Measurements from ENCODE around the gene MVP.
"Not testable (repeated sequence)": the region's sequence is repeated elsewhere in the genome, so short reads cannot be mapped to it uniquely, and the experiment has no call there.

MVP gene

GRCh38 chr16:29875206-29875605 lies 54.9 kb downstream of the MVP start:
- DNase-seq (ENCODE audit: low spot score), result no peak

- DNase-seq (ENCODE audit: low spot score), result no peak
Measured at GRCh38 chr16:29876217-29876593, 55.9 kb downstream of the MVP start.

GRCh38 chr16:29876594-29877249 lies 56.5 kb downstream of the MVP start:
- no peak for DNase-seq (ENCODE audit: low spot score)

GRCh38 chr16:29877266-29877961 lies 57.2 kb downstream of the MVP start:
- peak; percentile 69 for DNase-seq (ENCODE audit: low spot score)

- DNase-seq (ENCODE audit: low spot score), result no peak
Measured at GRCh38 chr16:29878172-29878571, 57.9 kb downstream of the MVP start.

DNA sequence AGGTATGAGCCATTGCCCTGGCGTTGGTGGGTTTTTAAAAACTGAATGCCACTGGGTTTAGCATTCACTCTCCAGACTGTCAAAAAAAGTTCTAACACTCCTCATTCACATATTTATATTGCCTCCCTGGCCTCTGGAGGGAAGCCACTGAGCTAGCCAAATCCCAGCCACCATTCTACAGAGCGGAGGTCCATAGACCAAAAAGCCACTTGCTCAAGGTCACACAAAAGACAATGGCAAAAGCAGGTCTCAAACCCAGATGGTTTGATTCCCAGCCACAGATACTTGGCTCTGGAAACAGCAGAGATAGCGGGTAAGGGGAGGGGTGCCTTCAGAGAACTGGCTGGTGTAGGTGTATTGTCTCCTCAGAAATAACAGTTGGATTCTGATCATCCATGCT lies 60.8 kb downstream of the MVP start:
- no peak for DNase-seq (ENCODE audit: low spot score)

DNA sequence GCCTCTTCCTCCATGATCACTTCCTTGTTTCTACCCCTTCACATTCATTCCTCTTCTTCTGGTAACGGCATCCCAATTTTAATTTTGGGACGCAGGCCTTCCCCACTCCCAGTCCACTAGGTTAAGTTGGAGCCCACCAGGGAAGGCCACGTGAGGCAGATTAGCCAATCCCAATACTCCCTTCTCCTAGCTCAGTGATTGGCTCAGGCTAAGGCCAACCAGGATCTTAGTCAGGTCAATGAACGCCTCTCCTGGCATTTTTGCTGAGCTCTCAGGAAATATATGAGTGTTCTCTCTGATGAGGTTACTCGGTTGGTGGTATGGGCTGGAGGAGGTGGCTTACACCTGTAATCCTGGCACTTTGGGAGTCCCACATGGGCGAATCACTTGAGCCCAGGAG lies 63.7 kb downstream of the MVP start:
- DNase-seq (ENCODE audit: low spot score), result no peak

DNA sequence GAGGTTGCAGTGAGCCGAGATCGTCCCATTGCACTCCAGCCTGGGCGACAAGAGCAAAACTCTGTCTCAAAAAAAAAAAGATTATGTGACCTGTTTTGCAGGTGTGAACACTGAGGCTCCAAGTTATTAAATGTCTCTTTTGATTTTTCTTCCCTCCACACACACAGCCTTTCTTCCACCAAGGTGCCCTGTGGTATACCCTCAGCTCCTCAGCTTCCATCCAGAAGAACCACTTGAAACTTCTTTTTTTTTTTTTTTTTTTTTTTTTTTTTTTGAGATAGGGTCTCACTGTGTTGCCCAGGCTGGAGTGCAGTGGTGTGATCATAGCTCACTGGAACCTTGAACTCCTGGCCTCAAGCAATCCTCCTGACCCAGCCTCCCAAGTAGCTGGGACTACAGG lies 69.1 kb downstream of the MVP start:
- not testable (repeated sequence) for DNase-seq (ENCODE audit: low spot score)

- no peak for DNase-seq (ENCODE audit: low spot score)
Measured at GRCh38 chr16:29891525-29892457, 71.5 kb downstream of the MVP start.

DNA sequence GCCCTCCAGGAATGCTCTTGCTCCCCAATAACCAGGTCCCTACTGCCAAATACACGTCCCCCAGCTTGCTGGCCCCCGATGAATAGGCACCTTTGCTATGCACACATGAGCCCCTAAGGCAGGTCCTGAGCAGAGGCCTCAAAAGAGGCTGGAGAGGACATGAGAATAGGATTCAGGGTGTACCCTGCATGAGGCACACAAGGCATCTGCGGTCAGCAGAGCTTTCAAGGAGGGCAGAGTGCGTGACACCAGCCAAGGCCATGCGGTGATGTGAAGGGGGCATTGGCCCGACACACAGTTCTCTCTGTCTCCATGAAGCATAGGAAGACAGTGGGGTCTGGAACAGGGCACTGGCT lies 72.2 kb downstream of the MVP start:
- DNase-seq (ENCODE audit: low spot score), result no peak

DNA sequence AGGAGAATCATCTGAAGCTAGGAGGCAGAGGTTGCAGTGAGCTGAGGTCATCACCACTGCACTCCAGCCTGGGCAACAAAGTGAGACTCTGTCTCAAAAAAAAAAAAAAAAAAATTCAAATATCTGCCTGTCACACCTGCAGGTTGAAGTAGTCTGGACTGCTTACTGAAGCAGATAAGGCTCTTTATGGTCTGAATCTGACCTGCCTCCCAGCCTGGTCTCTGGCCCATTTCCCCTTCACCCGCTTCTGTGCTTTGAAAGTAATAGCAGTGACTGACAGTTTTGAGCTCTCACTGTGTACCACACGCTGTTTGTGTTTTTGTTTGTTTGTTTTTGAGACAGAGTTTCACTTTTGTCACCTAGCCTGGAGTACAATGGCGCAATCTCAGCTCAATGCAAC lies 73.3 kb downstream of the MVP start:
- no peak for DNase-seq (ENCODE audit: low spot score)

- DNase-seq (ENCODE audit: low spot score), result no peak
Measured at GRCh38 chr16:29894352-29894751, 74.1 kb downstream of the MVP start.

GRCh38 chr16:29896841-29897240 lies 76.6 kb downstream of the MVP start:
- no peak for DNase-seq (ENCODE audit: low spot score)

GRCh38 chr16:29897333-29897732 lies 77.1 kb downstream of the MVP start:
- no peak for DNase-seq (ENCODE audit: low spot score)

All from hematopoietic multipotent progenitor cell treated with erythropoietin and hydrocortisone succinate and interleukin-3 and kit ligand, for 17 days (in vitro differentiated cells).